CD4-positive, alpha-beta T cell treated with Interleukin-4 for 1 hour (primary cell): Measurements from ENCODE around the gene MARK3.
"Not testable (repeated sequence)": the region's sequence is repeated elsewhere in the genome, so short reads cannot be mapped to it uniquely, and the experiment has no call there.

Experiments
- DNase-seq, 2 donors: peaks; one replicate each; pipeline ENCODE4 v3.0.0-alpha.2; 2020 to 2022

MARK3 gene

GRCh38 chr14:103516426-103517173 is 131.4 kb downstream of the MARK3 start:
- no peak for DNase-seq

GRCh38 chr14:103517174-103517566 is 132.0 kb downstream of the MARK3 start:
- no peak for DNase-seq

GRCh38 chr14:103517721-103518421 is 132.7 kb downstream of the MARK3 start:
- no peak for DNase-seq

- DNase-seq = peak; percentile 41 to 56
These were observed 133.3 kb downstream of the MARK3 start for GRCh38 chr14:103518422-103519042.

GRCh38 chr14:103519043-103519836 is 134.0 kb downstream of the MARK3 start:
- no peak for DNase-seq

- DNase-seq = no peak
These were observed 134.6 kb downstream of the MARK3 start for GRCh38 chr14:103519837-103520212.

- DNase-seq = no peak
These were observed 135.0 kb downstream of the MARK3 start for GRCh38 chr14:103520269-103520656.

- DNase-seq = peak; percentile 77 to 80
These were observed 135.6 kb downstream of the MARK3 start for GRCh38 chr14:103520657-103521437.

- DNase-seq = peak in 1 of 2 donors; percentile 24
These were observed 136.3 kb downstream of the MARK3 start for GRCh38 chr14:103521438-103521950.

GRCh38 chr14:103521951-103522563 is 136.8 kb downstream of the MARK3 start:
- DNase-seq = peak in 1 of 2 donors; percentile 14

GRCh38 chr14:103522649-103523574 is 137.7 kb downstream of the MARK3 start, which contains the start of gene CKB:
TSS of gene CKB (minus strand) at chr14:103522830. CDS start at chr14:103522493, 337 bp downstream.
- DNase-seq = peak; percentile 32 to 33

GRCh38 chr14:103523575-103523954 is 138.3 kb downstream of the MARK3 start:
- no peak for DNase-seq

GRCh38 chr14:103524002-103524935 is 139.1 kb downstream of the MARK3 start:
- no peak for DNase-seq

- not testable (repeated sequence) for DNase-seq
These were observed 140.4 kb downstream of the MARK3 start for GRCh38 chr14:103525430-103526246.

- DNase-seq = peak in 1 of 2 donors; percentile 55
These were observed 141.2 kb downstream of the MARK3 start for GRCh38 chr14:103526247-103526913.

- DNase-seq = no peak
These were observed 141.7 kb downstream of the MARK3 start for GRCh38 chr14:103526914-103527248.

- DNase-seq = peak in 1 of 2 donors; percentile 73
These were observed 142.4 kb downstream of the MARK3 start for GRCh38 chr14:103527408-103528145.
